GM19023 (cell line): ENCODE results near the gene KMT5B.

ENCODE experiments used
- ATAC-seq: cut with Tn5 transposase; IDR thresholded peaks from one replicate; pipeline ENCODE4 v1.9.1; 2021; ENCODE audit warnings: mild to moderate bottlenecking, moderate library complexity; ENCODE audit not compliant: unreplicated experiment

The KMT5B gene

GRCh38 chr11:68186061-68186460, 27.0 kb downstream of the KMT5B start:
- no peak for ATAC-seq

- ATAC-seq, result no peak
Observed at GRCh38 chr11:68181719-68182451, 31.2 kb downstream of the KMT5B start.

GRCh38 chr11:68179847-68180246, 33.2 kb downstream of the KMT5B start:
- no peak for ATAC-seq

- no peak for ATAC-seq
Observed at GRCh38 chr11:68177877-68178276, 35.2 kb downstream of the KMT5B start.

- no peak for ATAC-seq
Observed at GRCh38 chr11:68173926-68174325, 39.2 kb downstream of the KMT5B start.

GRCh38 chr11:68169442-68169841, 43.7 kb downstream of the KMT5B start:
- ATAC-seq, result no peak

- ATAC-seq, result no peak
Observed at GRCh38 chr11:68168694-68169093, 44.4 kb downstream of the KMT5B start.

GRCh38 chr11:68167474-68167873, 45.6 kb downstream of the KMT5B start:
- ATAC-seq, result no peak

- no peak for ATAC-seq
Observed at GRCh38 chr11:68166969-68167368, 46.1 kb downstream of the KMT5B start.

- ATAC-seq, result no peak
Observed at GRCh38 chr11:68165601-68166000, 47.5 kb downstream of the KMT5B start.

GRCh38 chr11:68164437-68164836, 48.7 kb downstream of the KMT5B start:
- ATAC-seq, result no peak

- ATAC-seq, result no peak
Observed at GRCh38 chr11:68163691-68164090, 49.4 kb downstream of the KMT5B start.

GRCh38 chr11:68160100-68160695, 52.9 kb downstream of the KMT5B start:
- no peak for ATAC-seq

- no peak for ATAC-seq
Observed at GRCh38 chr11:68159665-68160064, 53.4 kb downstream of the KMT5B start.

- no peak for ATAC-seq
Observed at GRCh38 chr11:68159161-68159560, 53.9 kb downstream of the KMT5B start.

- no peak for ATAC-seq
Observed at GRCh38 chr11:68158580-68158979, 54.5 kb downstream of the KMT5B start.

- ATAC-seq, result no peak
Observed at GRCh38 chr11:68153742-68154141, 59.4 kb downstream of the KMT5B start.

- no peak for ATAC-seq
Observed at GRCh38 chr11:68150037-68150436, 63.1 kb downstream of the KMT5B start.

- ATAC-seq, result no peak
Observed at GRCh38 chr11:68149417-68149816, 63.7 kb downstream of the KMT5B start.

- ATAC-seq, result no peak
Observed at GRCh38 chr11:68148879-68149278, 64.2 kb downstream of the KMT5B start.

- no peak for ATAC-seq
Observed at GRCh38 chr11:68148071-68148805, 64.9 kb downstream of the KMT5B start.
